K562 (cell line): Measurements from ENCODE around the gene SH3BGR. TPM values are rescaled to one million over a fixed set of nuclear protein-coding genes. Genes with fewer than 3 reads are reported as not detected.
A peak's percentile ranks its signal among the peaks of the same experiment; 100 is the strongest.

ENCODE experiments used
- ARID1B ChIP-seq: fragments of 450-650 bp; IDR thresholded peaks from 2 replicates; pipeline ENCODE4 v1.6.1; 2016; ENCODE audit warnings: antibody characterized with exemption, mild to moderate bottlenecking, inconsistent platforms
- ARID3A ChIP-seq: IDR thresholded peaks from 2 replicates; pipeline ENCODE4 v1.6.1; 2012; ENCODE audit warnings: low read depth, low read length, improper control_type of control experiment, borderline replicate concordance
- ATF2 ChIP-seq: sonication (generic); formaldehyde crosslinking; IDR thresholded peaks from 2 replicates; pipeline ENCODE4 v1.8.1; 2022; ENCODE audit warnings: missing genetic modification reagents
- BCOR ChIP-seq: fragments of 450-650 bp; IDR thresholded peaks from 2 replicates; pipeline ENCODE4 v1.6.1; 2016
- BRCA1 ChIP-seq, 2 experiments: fragments of 450-650 bp in 1 of 2; sonication (generic) in 1 of 2; formaldehyde crosslinking in 1 of 2; IDR thresholded peaks; 2 replicates each; pipeline versions ENCODE4 v1.5.0 to v1.6.1; 2017 to 2020; ENCODE audit warnings: mild to moderate bottlenecking in 1 of 2, missing genetic modification reagents in 1 of 2
- BRD4 ChIP-seq: fragments of 200-600 bp; sonication (generic); IDR thresholded peaks from 2 replicates; pipeline ENCODE4 v1.6.1; 2017; ENCODE audit warnings: inconsistent platforms
- CREBBP ChIP-seq: IDR thresholded peaks from one replicate; pipeline ENCODE4 v1.6.1; 2012; ENCODE audit warnings: low read depth, mild to moderate bottlenecking, control low read depth, inconsistent platforms, low read length
- CSDE1 ChIP-seq, 2 experiments: fragments of 450-650 bp; IDR thresholded peaks; 2 replicates each; pipeline ENCODE4 v1.6.1; 2016; ENCODE audit warnings: mild to moderate bottlenecking in 1 of 2
- FOS ChIP-seq: IDR thresholded peaks from 3 replicates; pipeline ENCODE4 v1.6.1; 2011; ENCODE audit not compliant: insufficient read length; ENCODE audit errors: extremely low read depth
- HSF4 ChIP-seq: fragments of 250-450 bp; sonication (Bioruptor Pico); IDR thresholded peaks from 2 replicates; pipeline ENCODE4 v2.1.2; 2022; ENCODE audit warnings: mild to moderate bottlenecking, moderate library complexity, borderline replicate concordance
- JUNB ChIP-seq: fragments of 450-650 bp; formaldehyde crosslinking; conservative IDR thresholded peaks from 2 replicates; pipeline ENCODE4 v1.4.0; 2020; ENCODE audit warnings: mild to moderate bottlenecking
- KLF16 ChIP-seq: IDR thresholded peaks from 2 replicates; pipeline ENCODE4 v1.6.1; 2016; ENCODE audit warnings: antibody characterized with exemption
- MBD2 ChIP-seq: sonication (generic); IDR thresholded peaks from 2 replicates; pipeline ENCODE4 v1.6.1; 2016; ENCODE audit warnings: low read depth, borderline replicate concordance
- MEF2A ChIP-seq: IDR thresholded peaks from 2 replicates; pipeline ENCODE4 v1.6.1; 2011; ENCODE audit warnings: low read depth, mild to moderate bottlenecking, low read length, moderate library complexity; ENCODE audit not compliant: control insufficient read depth
- NKRF ChIP-seq: fragments of 450-650 bp; IDR thresholded peaks from 2 replicates; pipeline ENCODE4 v1.6.1; 2016; ENCODE audit warnings: borderline replicate concordance
- PHF20 ChIP-seq: fragments of 450-650 bp; IDR thresholded peaks from 2 replicates; pipeline ENCODE4 v1.6.1; 2018; ENCODE audit not compliant: partially characterized antibody
- POLR2AphosphoS2 ChIP-seq: IDR thresholded peaks from 2 replicates; pipeline ENCODE4 v1.6.1; 2012; ENCODE audit warnings: low read length, improper control_type of control experiment
- POLR2G ChIP-seq: fragments of 200-400 bp; formaldehyde crosslinking; IDR thresholded peaks from 2 replicates; pipeline ENCODE4 v1.6.1; 2017; ENCODE audit warnings: low read depth, mild to moderate bottlenecking, antibody characterized with exemption, low read length, moderate library complexity
- SIN3A ChIP-seq, 2 experiments: fragments of 150-350 bp in 1 of 2; IDR thresholded peaks; 2 replicates each; pipeline ENCODE4 v1.6.1; 2011 to 2016; ENCODE audit warnings: borderline replicate concordance in 2 of 2, low read depth in 2 of 2, low read length in 2 of 2, mild to moderate bottlenecking in 2 of 2, moderate library complexity in 2 of 2; ENCODE audit not compliant: control insufficient read depth in 1 of 2
- SLC30A9 ChIP-seq: fragments of 250-450 bp; sonication (Bioruptor Pico); IDR thresholded peaks from 2 replicates; pipeline ENCODE4 v1.8.0; 2022; ENCODE audit warnings: mild to moderate bottlenecking, moderate library complexity
- ZFX ChIP-seq: sonication (generic); formaldehyde crosslinking; IDR thresholded peaks from 2 replicates; pipeline ENCODE4 v1.8.0; 2022; ENCODE audit warnings: mild to moderate bottlenecking, missing genetic modification reagents, moderate library complexity
- ZNF165 ChIP-seq: fragments of 250-450 bp; sonication (Bioruptor Pico); IDR thresholded peaks from 2 replicates; pipeline ENCODE4 v1.4.0; 2020; ENCODE audit warnings: borderline replicate concordance
- ZNF174 ChIP-seq: fragments of 250-450 bp; sonication (Bioruptor Pico); IDR thresholded peaks from 2 replicates; pipeline ENCODE4 v1.4.0; 2020; ENCODE audit warnings: mild to moderate bottlenecking
- ZNF696 ChIP-seq: fragments of 250-450 bp; sonication (Bioruptor Pico); conservative IDR thresholded peaks from 2 replicates; pipeline ENCODE4 v1.4.0; 2020; ENCODE audit warnings: mild to moderate bottlenecking, moderate library complexity
- ZSCAN32 ChIP-seq: fragments of 450-650 bp; formaldehyde crosslinking; IDR thresholded peaks from 2 replicates; pipeline ENCODE4 v1.4.0; 2020; ENCODE audit warnings: mild to moderate bottlenecking, moderate library complexity
- polyA plus RNA-seq, 8 experiments: library from polyadenylated mRNA; depleted of rRNA in 4 of 8; stranded (reverse) in 5 of 8; unstranded in 3 of 8; fragments of >200 nt; fragmentation: Nextera tagmentation in 2 of 8; fragmentation: Illumina TruSeq in 1 of 8; extraction: Ambion mirVana in 2 of 8; extraction: Trizol in 1 of 8; gene quantifications; 2 replicates each; pipeline versions ENCODE4 v1.2.1 to v1.2.3, GENCODE V29; 2011 to 2014; ENCODE audit warnings: inconsistent platforms in 1 of 8, missing spikeins in 1 of 8
- total RNA-seq, 7 experiments: library from RNA; depleted of rRNA in 6 of 7; stranded (reverse); fragments of >200 nt in 6 of 7; fragmentation: Illumina TruSeq in 2 of 7; extraction: Trizol in 2 of 7; gene quantifications; 2 replicates each; pipeline versions ENCODE4 v1.2.1 to v1.2.3, GENCODE V29; 2011 to 2021; ENCODE audit warnings: low replicate concordance in 1 of 7

The SH3BGR gene
- total and polyA plus RNA-seq, 9 of the 15 experiments (the other 6 are each of a cell fraction or from before 2014, with no cell fraction given): 6.6 to 42.9 (median 25.6) TPM

GRCh38 chr21:39451332-39452206 lies at the start of gene SH3BGR (continued):
- TF ChIP-seq BRD4 (no peak), MBD2 (peak; percentile 40; the same call in 1 of the 2 replicates), ARID1B (no peak), BRCA1 (IDR thresholded peaks at IDR 0.05) (no peak), BRCA1 (CRISPR knock-in tag; IDR thresholded peaks at IDR 0.05) (no peak), HSF4 (CRISPR knock-in tag) (no peak), BCOR (no peak), FOS (peak; percentile 68), SLC30A9 (CRISPR knock-in tag) (no peak), PHF20 (no peak), ZFX (CRISPR knock-in tag) (no peak), ZNF174 (CRISPR knock-in tag) (no peak), ARID3A (no peak), POLR2AphosphoS2 (no peak), KLF16 (no peak), SIN3A (IDR thresholded peaks at IDR 0.05; ENCODE audit: borderline replicate concordance in 2 of 2, control insufficient read depth in 1 of 2, low read depth in 2 of 2, low read length in 2 of 2) (no peak), NKRF (no peak), ZNF696 (CRISPR knock-in tag) (no peak), CREBBP (no peak), POLR2G (peak; percentile 81), ATF2 (CRISPR knock-in tag) (no peak), ZSCAN32 (CRISPR knock-in tag) (no peak), CSDE1 (IDR thresholded peaks at IDR 0.05) (0 out of 4 replicates have a peak, but pooled peaks of 1 of the 2 experiments have one; percentile 26), ZNF165 (CRISPR knock-in tag) (no peak), JUNB (0 out of 2 replicates have a peak, but pooled peaks have one; percentile 3), MEF2A (no peak)
